Mesendoderm (in vitro differentiated cells): ENCODE results near the gene AGO4.
"Not testable (repeated sequence)": the region's sequence is repeated elsewhere in the genome, so short reads cannot be mapped to it uniquely, and the experiment has no call there.

Experiments
- DNase-seq: peaks from one replicate; pipeline ENCODE4 v3.0.0; 2013
- H2AK5ac ChIP-seq: 2 replicates; pipeline ENCODE4 v1.6.1; 2013; ENCODE audit warnings: low read length, inconsistent platforms
- H2BK120ac ChIP-seq: 2 replicates; pipeline ENCODE4 v1.6.1; 2013; ENCODE audit warnings: low read depth, mild to moderate bottlenecking, low read length, moderate library complexity, mixed read lengths
- H2BK15ac ChIP-seq: replicated peaks from 2 replicates; pipeline ENCODE4 v1.6.1; 2013; ENCODE audit warnings: low read depth, mild to moderate bottlenecking, moderate library complexity
- H2BK5ac ChIP-seq: 2 replicates; pipeline ENCODE4 v1.6.1; 2013; ENCODE audit warnings: low read length, inconsistent platforms
- H3K18ac ChIP-seq: 2 replicates; pipeline ENCODE4 v1.6.1; 2013; ENCODE audit warnings: mild to moderate bottlenecking, low read length, mixed read lengths
- H3K23ac ChIP-seq: one replicate; pipeline ENCODE4 v1.6.1; 2013; ENCODE audit warnings: low read length
- H3K27ac ChIP-seq: 2 replicates; pipeline ENCODE4 v1.5.1; 2013; ENCODE audit warnings: low read depth, mild to moderate bottlenecking, inconsistent platforms, low read length, moderate library complexity
- H3K27me3 ChIP-seq: 2 replicates; pipeline ENCODE4 v1.6.1; 2013; ENCODE audit warnings: low read length, control low read depth, mild to moderate bottlenecking, inconsistent platforms; ENCODE audit not compliant: insufficient read depth, poor library complexity
- H3K36me3 ChIP-seq: 2 replicates; pipeline ENCODE4 v1.6.1; 2013; ENCODE audit warnings: low read length, inconsistent platforms; ENCODE audit not compliant: control insufficient read depth, insufficient read depth
- H3K4ac ChIP-seq: one replicate; pipeline ENCODE4 v1.6.1; 2013; ENCODE audit warnings: low read depth, mild to moderate bottlenecking, low read length, moderate library complexity
- H3K4me1 ChIP-seq: 2 replicates; pipeline ENCODE4 v1.6.1; 2013; ENCODE audit warnings: low read depth, low read length, inconsistent platforms; ENCODE audit not compliant: control insufficient read depth
- H3K4me2 ChIP-seq: 2 replicates; pipeline ENCODE4 v1.6.1; 2013; ENCODE audit warnings: low read length
- H3K4me3 ChIP-seq: 2 replicates; pipeline ENCODE4 v1.5.1; 2013; ENCODE audit warnings: mild to moderate bottlenecking, low read length
- H3K56ac ChIP-seq: one replicate; pipeline ENCODE4 v1.6.1; 2013; ENCODE audit warnings: low read length
- H3K79me1 ChIP-seq: 2 replicates; pipeline ENCODE4 v1.6.1; 2013; ENCODE audit warnings: low read length, inconsistent platforms
- H3K79me2 ChIP-seq: 2 replicates; pipeline ENCODE4 v1.6.1; 2013; ENCODE audit warnings: mild to moderate bottlenecking, low read length; ENCODE audit not compliant: control insufficient read depth, insufficient read depth
- H3K9ac ChIP-seq: 2 replicates; pipeline ENCODE4 v1.6.1; 2013; ENCODE audit warnings: low read length, inconsistent platforms
- H4K5ac ChIP-seq: one replicate; pipeline ENCODE4 v1.6.1; 2013; ENCODE audit warnings: low read length
- H4K8ac ChIP-seq: one replicate; pipeline ENCODE4 v1.6.1; 2013; ENCODE audit warnings: low read depth, mild to moderate bottlenecking, control low read depth, low read length, moderate library complexity
- WGBS: extraction: QIAGEN DNeasy Blood & Tissue Kit; methylation state at CpG from one replicate; pipeline ENCODE4 v1.1.7; 2013; ENCODE audit warnings: low lambda C conversion rate, missing lambda C conversion rate; ENCODE audit not compliant: insufficient coverage; ENCODE audit errors: extremely low coverage; 5-methylcytosine and 5-hydroxymethylcytosine counted together

AGO4 gene

DNA sequence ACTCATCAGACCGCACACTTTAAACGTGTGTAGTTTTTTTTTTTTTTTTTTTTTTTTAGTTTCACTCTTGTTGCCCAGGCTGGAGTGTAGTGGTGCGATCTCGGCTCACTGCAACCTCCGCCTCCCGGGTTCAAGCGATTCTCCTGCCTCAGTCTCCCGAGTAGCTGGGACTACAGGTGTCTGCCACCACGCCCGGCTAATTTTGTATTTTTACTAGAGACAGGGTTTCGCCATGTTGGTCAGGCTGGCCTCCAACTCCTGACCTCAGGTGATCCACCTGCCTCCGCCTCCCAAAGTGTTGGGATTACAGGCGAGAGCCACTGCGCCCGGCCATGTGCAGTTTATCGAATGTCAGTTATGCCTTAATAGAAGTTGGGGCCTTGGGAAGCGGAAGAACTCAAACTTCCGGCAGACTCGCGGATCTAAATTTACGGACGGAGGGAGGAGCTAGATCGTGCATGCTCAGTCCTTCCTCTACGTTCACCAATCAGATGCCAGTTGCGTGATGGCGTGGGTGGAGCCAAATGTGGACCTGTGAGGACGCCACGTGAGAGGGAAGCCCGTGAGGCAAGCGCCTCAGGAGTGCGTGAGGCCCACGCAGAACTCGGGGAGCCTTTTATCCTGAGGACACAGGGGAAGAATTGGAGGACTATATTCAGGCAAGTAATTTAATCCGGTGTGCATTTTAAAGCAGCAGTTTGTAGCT lies 61.6 kb downstream of the AGO4 start:
- not testable (repeated sequence) for H2BK120ac ChIP-seq, H3K23ac ChIP-seq, H3K79me2 ChIP-seq, H3K9ac ChIP-seq, H3K27ac ChIP-seq, H4K8ac ChIP-seq, H3K79me1 ChIP-seq, H3K56ac ChIP-seq, H3K27me3 ChIP-seq, H3K4ac ChIP-seq, H3K18ac ChIP-seq, H3K4me3 ChIP-seq, H2BK5ac ChIP-seq, H3K4me2 ChIP-seq, H4K5ac ChIP-seq, H3K36me3 ChIP-seq, H3K4me1 ChIP-seq, H2BK15ac ChIP-seq, H2AK5ac ChIP-seq
- peak; percentile 18 for DNase-seq
- WGBS = no CpG with 5 or more reads among the region's 34 CpGs

- Histone ChIP-seq H4K5ac (no peak overlapping the region), H2BK15ac (no peak overlapping the region), H3K4me3 (no peak overlapping the region), H3K36me3 (no peaks in the 10 kb centered on the region), H3K79me2 (no peaks in the 10 kb centered on the region), H3K9ac (no peak overlapping the region), H3K27ac (no peak overlapping the region), H3K79me1 (no peaks in the 10 kb centered on the region), H3K27me3 (no peaks in the 10 kb centered on the region), H3K18ac (no peak overlapping the region), H3K4me1 (no peaks in the 10 kb centered on the region), H2BK5ac (no peak overlapping the region), H3K4ac (no peak overlapping the region), H3K23ac (no peak overlapping the region), H3K56ac (no peak overlapping the region), H3K4me2 (no peak overlapping the region), H2BK120ac (no peak overlapping the region), H2AK5ac (no peak overlapping the region), H4K8ac (no peak overlapping the region)
- no peak for DNase-seq
- WGBS = no CpG with 5 or more reads among the region's 2 CpGs
These were observed 63.0 kb downstream of the AGO4 start for GRCh38 chr1:35870651-35871309.

GRCh38 chr1:35873243-35873750 lies 65.5 kb downstream of the AGO4 start:
- no peak for DNase-seq
- Histone ChIP-seq H3K56ac (no peak overlapping the region), H3K79me1 (no peaks in the 10 kb centered on the region), H2BK15ac (no peak overlapping the region), H4K8ac (no peak overlapping the region), H3K9ac (no peak overlapping the region), H2BK5ac (no peak overlapping the region), H4K5ac (no peak overlapping the region), H3K36me3 (no peaks in the 10 kb centered on the region), H2BK120ac (no peak overlapping the region), H3K4me1 (no peaks in the 10 kb centered on the region), H3K4me3 (no peak overlapping the region), H3K27ac (no peak overlapping the region), H2AK5ac (no peak overlapping the region), H3K18ac (no peak overlapping the region), H3K4ac (no peak overlapping the region), H3K27me3 (no peaks in the 10 kb centered on the region), H3K23ac (no peak overlapping the region), H3K79me2 (no peaks in the 10 kb centered on the region), H3K4me2 (no peak overlapping the region)
- WGBS = no CpG with 5 or more reads among the region's 4 CpGs

DNA sequence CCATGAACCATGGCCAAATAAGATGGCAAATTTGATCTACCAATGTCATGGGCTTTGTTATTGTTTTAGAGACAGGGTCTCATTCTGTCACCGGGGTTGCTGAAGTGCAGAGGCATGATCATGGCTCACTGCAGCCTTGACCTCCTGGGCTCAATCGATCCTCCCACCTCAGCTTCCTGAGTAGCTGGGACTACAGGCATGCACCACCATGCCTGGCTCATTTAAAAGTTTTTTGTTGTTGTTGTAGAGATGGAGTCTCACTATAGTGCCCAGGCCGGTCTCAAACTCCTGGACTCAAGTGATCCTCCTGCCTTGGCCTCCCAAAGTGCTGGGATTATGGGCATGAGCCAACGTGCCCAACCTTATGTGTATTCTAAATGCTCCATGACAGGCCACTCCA lies 66.3 kb downstream of the AGO4 start:
- not testable (repeated sequence) for H3K9ac ChIP-seq, H2AK5ac ChIP-seq, H3K27me3 ChIP-seq, H3K36me3 ChIP-seq, H3K23ac ChIP-seq, H3K4me3 ChIP-seq, H2BK15ac ChIP-seq, DNase-seq, H3K27ac ChIP-seq, H2BK5ac ChIP-seq, H3K4ac ChIP-seq, H4K8ac ChIP-seq, H3K18ac ChIP-seq, H2BK120ac ChIP-seq, H3K79me1 ChIP-seq, H3K56ac ChIP-seq, H4K5ac ChIP-seq, H3K4me1 ChIP-seq, H3K79me2 ChIP-seq, H3K4me2 ChIP-seq
- WGBS = no CpG with 5 or more reads among the region's 4 CpGs

DNA sequence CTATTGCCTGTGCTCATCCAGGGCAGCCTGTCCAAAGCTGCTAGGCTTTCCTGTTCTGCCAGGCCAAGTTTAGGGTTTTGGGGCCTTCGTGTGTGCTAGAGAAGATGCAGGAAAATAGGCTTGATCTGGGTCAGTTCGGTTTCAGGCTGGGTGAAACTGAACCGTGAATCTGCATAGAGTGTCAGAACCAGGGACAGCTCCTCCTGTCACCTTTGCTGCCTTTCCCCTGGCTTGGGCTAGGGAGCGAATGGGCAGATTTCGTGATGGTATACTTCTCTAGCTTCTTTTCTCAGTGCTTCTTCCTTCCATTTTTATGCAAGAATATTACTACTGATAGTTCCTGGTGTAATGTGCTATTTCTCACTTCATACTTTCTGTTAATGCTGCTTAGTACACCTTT lies 69.2 kb downstream of the AGO4 start:
- H3K56ac ChIP-seq = no peak overlapping the region
- peak; percentile 57 for DNase-seq
- no peaks in the 10 kb centered on the region for H3K79me2 ChIP-seq
- H2BK15ac ChIP-seq = no peak overlapping the region
- no peak overlapping the region for H4K5ac ChIP-seq
- no peak overlapping the region for H3K9ac ChIP-seq
- H3K4me3 ChIP-seq = no peak overlapping the region
- no peak overlapping the region for H3K4ac ChIP-seq
- no peak overlapping the region for H3K27ac ChIP-seq
- H3K27me3 ChIP-seq = no peaks in the 10 kb centered on the region
- H3K4me2 ChIP-seq = no peak overlapping the region
- H3K79me1 ChIP-seq = no peaks in the 10 kb centered on the region
- H2BK5ac ChIP-seq = no peak overlapping the region
- no peak overlapping the region for H2AK5ac ChIP-seq
- no peak overlapping the region for H3K18ac ChIP-seq
- no peak overlapping the region for H3K23ac ChIP-seq
- H2BK120ac ChIP-seq = no peak overlapping the region
- WGBS = no CpG with 5 or more reads among the region's 5 CpGs
- no peaks in the 10 kb centered on the region for H3K36me3 ChIP-seq
- H3K4me1 ChIP-seq = no peaks in the 10 kb centered on the region
- no peak overlapping the region for H4K8ac ChIP-seq
